Umbilical cord (tissue), 2 donors: Measurements from ENCODE around the gene OSBPL10. TPM values are rescaled to one million over a fixed set of nuclear protein-coding genes. Genes with fewer than 3 reads are reported as not detected.
"Not testable (repeated sequence)": the region's sequence is repeated elsewhere in the genome, so short reads cannot be mapped to it uniquely, and the experiment has no call there.

Experiments used
- DNase-seq: peaks from one replicate; pipeline ENCODE4 v3.0.0-alpha.2; 2015; ENCODE audit warnings: low spot score
- total RNA-seq: library from RNA; depleted of rRNA; stranded (reverse); fragments of >200 nt; gene quantifications from one replicate; pipeline ENCODE4 v1.2.3, GENCODE V29; 2014; ENCODE audit warnings: low replicate concordance; ENCODE audit not compliant: insufficient read depth

OSBPL10 gene
- total RNA-seq, 1 donor from 2014 or later: 25.0 TPM

- DNase-seq: no peak
Observed at GRCh38 chr3:31993843-31994242, 12.8 kb upstream of the OSBPL10 start.

GRCh38 chr3:31992995-31993394, 11.9 kb upstream of the OSBPL10 start:
- not testable (repeated sequence) for DNase-seq

- no peak for DNase-seq
Observed at GRCh38 chr3:31988271-31988670, 7.2 kb upstream of the OSBPL10 start.

- DNase-seq: no peak
Observed at GRCh38 chr3:31985831-31986230, 4.8 kb upstream of the OSBPL10 start.

- DNase-seq: no peak
Observed at GRCh38 chr3:31984321-31984720, 3.3 kb upstream of the OSBPL10 start.

GRCh38 chr3:31980530-31981205, 394 bp downstream of the OSBPL10 start:
- DNase-seq: no peak

- DNase-seq: peak; percentile 71
Observed at GRCh38 chr3:31979001-31979697, 1.9 kb downstream of the OSBPL10 start.

- DNase-seq: no peak
Observed at GRCh38 chr3:31978553-31978952, 2.5 kb downstream of the OSBPL10 start.

- no peak for DNase-seq
Observed at GRCh38 chr3:31977736-31978135, 3.3 kb downstream of the OSBPL10 start.

- no peak for DNase-seq
Observed at GRCh38 chr3:31976302-31976701, 4.8 kb downstream of the OSBPL10 start.

GRCh38 chr3:31974964-31975363, 6.1 kb downstream of the OSBPL10 start:
- DNase-seq: no peak

- peak; percentile 85 for DNase-seq
Observed at GRCh38 chr3:31974471-31974870, 6.6 kb downstream of the OSBPL10 start.

- no peak for DNase-seq
Observed at GRCh38 chr3:31973837-31974236, 7.2 kb downstream of the OSBPL10 start.

GRCh38 chr3:31973081-31973480, 8.0 kb downstream of the OSBPL10 start:
- no peak for DNase-seq

GRCh38 chr3:31971607-31972006, 9.5 kb downstream of the OSBPL10 start:
- DNase-seq: no peak

GRCh38 chr3:31968927-31969418, 12.1 kb downstream of the OSBPL10 start:
- peak; percentile 67 for DNase-seq

GRCh38 chr3:31968369-31968926, 12.6 kb downstream of the OSBPL10 start:
- peak; percentile 70 for DNase-seq

- no peak for DNase-seq
Observed at GRCh38 chr3:31967592-31967991, 13.5 kb downstream of the OSBPL10 start.

- no peak for DNase-seq
Observed at GRCh38 chr3:31966978-31967591, 14.0 kb downstream of the OSBPL10 start.

- DNase-seq: no peak
Observed at GRCh38 chr3:31962801-31963205, 18.3 kb downstream of the OSBPL10 start.

GRCh38 chr3:31960793-31961431, 20.1 kb downstream of the OSBPL10 start:
- DNase-seq: no peak
